Natural killer cell (primary cell): ENCODE results near the gene LMX1B. TPM values are rescaled to one million over a fixed set of nuclear protein-coding genes. Genes with fewer than 3 reads are reported as not detected.

Experiments
- ATAC-seq, 3 donors: fragments of 150-1000 bp in 2 of 3; fragments of 200-7000 bp in 1 of 3; cut with Tn5 transposase; 1 replicate in 1 of 3; 2 replicates in 2 of 3; pipeline ENCODE4 v1.10.0; 2021; ENCODE audit warnings: mild to moderate bottlenecking in 2 of 3, moderate library complexity in 2 of 3
- DNase-seq, 2 donors: peaks; one replicate each; pipeline versions ENCODE4 v3.0.0 to v3.0.0-alpha.2; 2013 to 2021; ENCODE audit warnings: mixed read lengths in 1 of 2
- H3K27ac ChIP-seq: one replicate; pipeline ENCODE4 v1.5.1; 2013; ENCODE audit warnings: mild to moderate bottlenecking, low read length
- H3K27me3 ChIP-seq: one replicate; pipeline ENCODE4 v1.6.1; 2013; ENCODE audit warnings: low read length; ENCODE audit not compliant: control insufficient read depth, insufficient read depth
- H3K36me3 ChIP-seq: one replicate; pipeline ENCODE4 v1.6.1; 2013; ENCODE audit warnings: low read length; ENCODE audit not compliant: control insufficient read depth, insufficient read depth
- H3K4me1 ChIP-seq: one replicate; pipeline ENCODE4 v1.6.1; 2013; ENCODE audit warnings: low read length; ENCODE audit not compliant: control insufficient read depth, insufficient read depth
- H3K4me3 ChIP-seq: one replicate; pipeline ENCODE4 v1.5.1; 2013; ENCODE audit warnings: low read length
- H3K9me3 ChIP-seq: one replicate; pipeline ENCODE4 v1.6.1; 2013; ENCODE audit warnings: low read length; ENCODE audit not compliant: control insufficient read depth, insufficient read depth
- H3K27ac Mint-ChIP-seq, 2 donors: one replicate each; pipeline ENCODE4 v1.8.0; 2022; ENCODE audit warnings: mild to moderate bottlenecking in 2 of 2, mixed read lengths in 2 of 2, moderate library complexity in 1 of 2
- H3K27me3 Mint-ChIP-seq, 2 donors: one replicate each; pipeline ENCODE4 v1.8.0; 2022; ENCODE audit warnings: low read depth in 2 of 2, mixed read lengths in 2 of 2
- H3K36me3 Mint-ChIP-seq: one replicate; pipeline ENCODE4 v1.8.0; 2022; ENCODE audit warnings: mixed read lengths
- H3K4me1 Mint-ChIP-seq, 2 donors: one replicate each; pipeline ENCODE4 v1.8.0; 2022; ENCODE audit warnings: mixed read lengths in 2 of 2
- H3K4me3 Mint-ChIP-seq: one replicate; pipeline ENCODE4 v1.8.0; 2022; ENCODE audit warnings: mild to moderate bottlenecking, moderate library complexity, mixed read lengths
- H3K9me3 Mint-ChIP-seq, 2 donors: one replicate each; pipeline ENCODE4 v1.8.0; 2022; ENCODE audit warnings: mixed read lengths in 2 of 2
- WGBS: methylation state at CpG from one replicate; pipeline ENCODE4 v1.1.7; 2013; ENCODE audit warnings: missing lambda C conversion rate; ENCODE audit not compliant: insufficient coverage; 5-methylcytosine and 5-hydroxymethylcytosine counted together
- intact Hi-C: fragments of 100-400 bp; cut with micrococcal nuclease; formaldehyde crosslinking; loops from one replicate; pipeline ENCODE4 v1.14.2; 2022
- total RNA-seq, 4 donors: library from RNA; stranded (reverse); fragments of 120-200 nt in 1 of 4; gene quantifications; one replicate each; pipeline versions ENCODE4 v1.2.3 to v1.2.4, GENCODE V29; 2013 to 2022
- TF ChIP-seq, protein P1 (sequence below): fragments of 200-600 bp; IDR thresholded peaks from one replicate; pipeline ENCODE4 v1.8.0; 2022; ENCODE audit warnings: antibody characterized with exemption

LMX1B gene
- total RNA-seq, 3 donors from 2014 or later (not counting 1 experiment from before 2014, with no cell fraction given): not detected

DNA sequence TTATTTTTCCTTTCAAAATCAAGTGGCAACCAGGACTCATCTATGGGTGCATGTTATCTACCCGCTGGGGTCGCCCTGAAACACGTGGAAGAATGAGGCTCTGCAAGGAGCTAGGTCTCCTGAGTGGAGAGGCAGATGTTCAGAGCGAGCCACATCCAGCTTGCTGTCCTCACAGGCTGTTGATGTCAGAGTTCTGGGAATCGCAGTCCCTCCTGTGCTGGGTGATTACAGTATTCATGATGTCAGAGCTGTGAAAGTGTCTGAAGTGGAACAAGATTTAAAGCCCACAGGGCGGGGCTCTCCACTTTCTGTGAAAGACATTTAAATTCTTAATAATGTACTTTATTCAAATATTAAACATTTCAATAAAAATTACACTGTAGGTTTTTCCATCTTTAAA lies 24.4 kb upstream of the LMX1B start:
- no peaks in the 10 kb centered on the region for H3K36me3 Mint-ChIP-seq
- no peak for ATAC-seq
- peaks cover 9% of the 10 kb centered on the region for H3K27me3 ChIP-seq
- H3K36me3 ChIP-seq: no peaks in the 10 kb centered on the region
- WGBS: 90% methylated on average over 5 of the region's 6 CpGs
- H3K27me3 Mint-ChIP-seq: peaks cover 27 to 56% of the 10 kb centered on the region in 2 donors
- no peaks in the 10 kb centered on the region for H3K4me1 Mint-ChIP-seq
- H3K9me3 Mint-ChIP-seq: no peaks in the 10 kb centered on the region
- H3K4me3 Mint-ChIP-seq: no peak overlapping the region
- no peak overlapping the region for H3K27ac ChIP-seq
- no peaks in the 10 kb centered on the region for H3K4me1 ChIP-seq
- no peak overlapping the region for H3K4me3 ChIP-seq
- no peaks in the 10 kb centered on the region for H3K9me3 ChIP-seq
- DNase-seq: no peak
- no peak overlapping the region for H3K27ac Mint-ChIP-seq
- TF ChIP-seq, protein P1, sequence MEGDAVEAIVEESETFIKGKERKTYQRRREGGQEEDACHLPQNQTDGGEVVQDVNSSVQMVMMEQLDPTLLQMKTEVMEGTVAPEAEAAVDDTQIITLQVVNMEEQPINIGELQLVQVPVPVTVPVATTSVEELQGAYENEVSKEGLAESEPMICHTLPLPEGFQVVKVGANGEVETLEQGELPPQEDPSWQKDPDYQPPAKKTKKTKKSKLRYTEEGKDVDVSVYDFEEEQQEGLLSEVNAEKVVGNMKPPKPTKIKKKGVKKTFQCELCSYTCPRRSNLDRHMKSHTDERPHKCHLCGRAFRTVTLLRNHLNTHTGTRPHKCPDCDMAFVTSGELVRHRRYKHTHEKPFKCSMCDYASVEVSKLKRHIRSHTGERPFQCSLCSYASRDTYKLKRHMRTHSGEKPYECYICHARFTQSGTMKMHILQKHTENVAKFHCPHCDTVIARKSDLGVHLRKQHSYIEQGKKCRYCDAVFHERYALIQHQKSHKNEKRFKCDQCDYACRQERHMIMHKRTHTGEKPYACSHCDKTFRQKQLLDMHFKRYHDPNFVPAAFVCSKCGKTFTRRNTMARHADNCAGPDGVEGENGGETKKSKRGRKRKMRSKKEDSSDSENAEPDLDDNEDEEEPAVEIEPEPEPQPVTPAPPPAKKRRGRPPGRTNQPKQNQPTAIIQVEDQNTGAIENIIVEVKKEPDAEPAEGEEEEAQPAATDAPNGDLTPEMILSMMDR: no peak
- intact Hi-C loops: no loop called here

DNA sequence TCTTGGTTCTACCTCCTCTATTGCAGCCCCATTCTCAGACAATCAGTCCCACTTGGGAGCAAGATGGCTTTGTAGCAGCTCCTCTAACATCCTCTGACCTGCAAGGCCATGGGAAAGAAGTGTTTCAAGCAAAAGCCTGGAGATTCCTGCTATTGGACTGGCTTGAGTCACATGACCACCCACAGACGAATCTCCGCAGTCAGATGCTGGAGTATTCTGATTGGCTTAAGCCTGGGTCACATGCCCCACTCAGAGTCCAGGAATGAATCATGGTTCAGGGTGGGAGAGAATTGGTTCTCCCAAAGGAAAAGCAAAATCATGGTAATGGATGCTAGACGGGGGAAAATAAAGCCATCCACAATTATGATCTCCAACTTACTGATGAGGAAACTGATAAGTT lies 22.6 kb upstream of the LMX1B start:
- H3K36me3 Mint-ChIP-seq: no peaks in the 10 kb centered on the region
- intact Hi-C loops: no loop called here

DNA sequence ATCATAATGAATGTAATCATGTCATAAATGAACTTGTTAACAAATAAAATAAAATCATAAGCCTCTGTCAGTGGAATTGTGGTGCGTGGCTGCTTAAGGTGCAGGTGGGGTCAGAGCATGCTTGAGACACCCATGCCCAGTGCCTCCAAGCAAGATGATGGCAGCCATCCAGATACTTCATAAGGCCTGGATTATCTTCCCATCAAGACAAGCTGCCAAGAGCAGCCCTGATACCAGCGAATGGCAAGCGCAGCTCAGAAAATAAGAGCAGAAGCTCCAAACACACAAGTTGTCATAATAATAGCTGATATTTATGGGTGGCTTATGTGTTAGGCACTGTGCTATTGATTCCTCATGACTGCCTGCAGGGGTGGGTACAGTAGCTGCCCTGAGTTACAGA lies 21.8 kb upstream of the LMX1B start:
- Histone ChIP-seq H3K9me3 (no peaks in the 10 kb centered on the region), H3K4me3 (no peak overlapping the region), H3K36me3 (no peaks in the 10 kb centered on the region), H3K27ac (no peak overlapping the region), H3K27me3 (peaks cover 13% of the 10 kb centered on the region), H3K4me1 (no peaks in the 10 kb centered on the region)
- Mint-ChIP-seq H3K4me1 (no peaks in the 10 kb centered on the region), H3K27ac (no peak overlapping the region), H3K36me3 (no peaks in the 10 kb centered on the region), H3K27me3 (peaks cover 14 to 46% of the 10 kb centered on the region in 2 donors), H3K9me3 (no peaks in the 10 kb centered on the region), H3K4me3 (no peak overlapping the region)
- DNase-seq (no peak), ATAC-seq (no peak)
- 93% methylated on average over 3 of the region's 3 CpGs for WGBS
- intact Hi-C loops: no loop called here
- TF ChIP-seq, protein P1: no peak

More for the DNA sequence above, 22.6 kb upstream of the LMX1B start:
- TF ChIP-seq, protein P1: no peak
- H3K4me3 ChIP-seq: no peak overlapping the region
- ATAC-seq (no peak), DNase-seq (no peak)
- peaks cover 12% of the 10 kb centered on the region for H3K27me3 ChIP-seq
- Mint-ChIP-seq H3K27ac (no peak overlapping the region), H3K4me1 (no peaks in the 10 kb centered on the region), H3K4me3 (no peak overlapping the region), H3K27me3 (peaks cover 18 to 49% of the 10 kb centered on the region in 2 donors), H3K9me3 (no peaks in the 10 kb centered on the region)
- no peaks in the 10 kb centered on the region for H3K36me3 ChIP-seq
- H3K4me1 ChIP-seq: no peaks in the 10 kb centered on the region
- H3K9me3 ChIP-seq: no peaks in the 10 kb centered on the region
- H3K27ac ChIP-seq: no peak overlapping the region
- 75% methylated on average over 2 of the region's 3 CpGs for WGBS

DNA sequence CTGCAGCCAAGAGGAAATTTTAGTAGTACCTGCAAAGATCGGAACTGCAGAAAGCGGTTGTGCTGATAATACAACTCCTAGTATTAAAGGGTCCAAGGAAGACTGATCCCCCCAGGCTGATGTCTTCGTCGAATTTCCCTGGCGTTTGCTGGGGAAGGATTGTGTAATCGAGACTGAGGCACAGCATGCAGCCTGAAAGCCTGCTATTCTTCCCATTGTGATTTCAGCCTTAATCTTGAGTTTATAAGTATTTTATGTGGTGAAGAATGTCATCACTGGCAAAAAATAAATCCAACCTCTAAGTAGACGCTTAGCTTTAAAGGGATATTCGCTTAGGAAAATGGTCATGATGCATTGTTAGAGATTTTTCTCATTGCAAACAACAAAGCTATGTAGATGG lies 21.3 kb upstream of the LMX1B start:
- H3K27ac Mint-ChIP-seq: no peak overlapping the region
- H3K27me3 ChIP-seq: peaks cover 12% of the 10 kb centered on the region
- no peaks in the 10 kb centered on the region for H3K36me3 Mint-ChIP-seq
- no peak overlapping the region for H3K27ac ChIP-seq
- H3K4me1 ChIP-seq: no peaks in the 10 kb centered on the region
- WGBS: 84% methylated on average over 7 of the region's 8 CpGs
- no peak overlapping the region for H3K4me3 Mint-ChIP-seq
- no peak for ATAC-seq
- TF ChIP-seq, protein P1: no peak
- no peak overlapping the region for H3K4me3 ChIP-seq
- intact Hi-C loops: no loop called here
- DNase-seq: no peak
- peaks cover 16 to 50% of the 10 kb centered on the region in 2 donors for H3K27me3 Mint-ChIP-seq
- no peaks in the 10 kb centered on the region for H3K9me3 ChIP-seq
- no peaks in the 10 kb centered on the region for H3K36me3 ChIP-seq
- no peaks in the 10 kb centered on the region for H3K4me1 Mint-ChIP-seq
- no peaks in the 10 kb centered on the region for H3K9me3 Mint-ChIP-seq
